ENCODE data around the gene ZNF280B. TPM values are rescaled to one million over a fixed set of nuclear protein-coding genes. Genes with fewer than 3 reads are reported as not detected.

ZNF280B gene
- total RNA-seq, result 1 to 10 TPM; 2.2 to 7.8 (median 3.7) TPM
- polyA plus RNA-seq, result 1 to 10 TPM in 2 of 3 donors, under 1 TPM in 1; 0.81 to 7.0 (median 1.4) TPM
- long read RNA-seq, donor 1, partial matches to known transcripts, result 0 of 1 reads
- long read RNA-seq, donor 1, other reads (novel, unspliced or antisense), result 0 of 1 reads
- long read RNA-seq, donor 2, full-length matches to known transcripts, result 1 of 1 reads
- long read RNA-seq, donor 2, partial matches to known transcripts, result 0 of 1 reads
- long read RNA-seq, donor 2, other reads (novel, unspliced or antisense), result 0 of 1 reads
- long read RNA-seq, donor 3, partial matches to known transcripts, result 0 of 1 reads
- long read RNA-seq, donor 3, other reads (novel, unspliced or antisense), result 0 of 1 reads
- long read RNA-seq, donor 4, full-length matches to known transcripts, result 2 of 7 reads
- long read RNA-seq, donor 4, partial matches to known transcripts, result 0 of 7 reads
- long read RNA-seq, donor 4, other reads (novel, unspliced or antisense), result 5 of 7 reads
- long read RNA-seq, donor 5, partial matches to known transcripts, result 0 of 1 reads
- long read RNA-seq, donor 5, other reads (novel, unspliced or antisense), result 1 of 1 reads
- long read RNA-seq, donor 6, partial matches to known transcripts, result 0 of 4 reads
- long read RNA-seq, donor 6, other reads (novel, unspliced or antisense), result 4 of 4 reads
- long read RNA-seq, donor 7, partial matches to known transcripts, result 0 of 1 reads
- long read RNA-seq, donor 7, other reads (novel, unspliced or antisense), result 0 of 1 reads
- long read RNA-seq, donor 8, full-length matches to known transcripts, result 1 of 1 reads
- long read RNA-seq, donor 8, partial matches to known transcripts, result 0 of 1 reads
- long read RNA-seq, donor 8, other reads (novel, unspliced or antisense), result 0 of 1 reads
- long read RNA-seq, donor 9, full-length matches to known transcripts, result 2 of 2 reads
- long read RNA-seq, donor 9, partial matches to known transcripts, result 0 of 2 reads
- long read RNA-seq, donor 9, other reads (novel, unspliced or antisense), result 0 of 2 reads
- long read RNA-seq, donor 10, full-length matches to known transcripts, result 1 of 1 reads
- long read RNA-seq, donor 10, partial matches to known transcripts, result 0 of 1 reads
- long read RNA-seq, donor 10, other reads (novel, unspliced or antisense), result 0 of 1 reads

- Histone ChIP-seq H3K4me1 (replicated peaks in 1 of 2) (no peaks in the 10 kb centered on the region), H3K9me3 (replicated peaks in 1 of 3) (no peaks in the 10 kb centered on the region), H3K27ac (peak within 1 kb of the TSS in 2 of 5 donors; percentile 17 to 54), H3K4me3 (peak within 1 kb of the TSS in 3 of 4 donors; percentile 7 to 69 (median 65)), H3K27me3 (no peaks in the 10 kb centered on the region), H3K36me3 (replicated peaks in 1 of 2) (no peaks in the 10 kb centered on the region)
- TF ChIP-seq, protein P1, sequence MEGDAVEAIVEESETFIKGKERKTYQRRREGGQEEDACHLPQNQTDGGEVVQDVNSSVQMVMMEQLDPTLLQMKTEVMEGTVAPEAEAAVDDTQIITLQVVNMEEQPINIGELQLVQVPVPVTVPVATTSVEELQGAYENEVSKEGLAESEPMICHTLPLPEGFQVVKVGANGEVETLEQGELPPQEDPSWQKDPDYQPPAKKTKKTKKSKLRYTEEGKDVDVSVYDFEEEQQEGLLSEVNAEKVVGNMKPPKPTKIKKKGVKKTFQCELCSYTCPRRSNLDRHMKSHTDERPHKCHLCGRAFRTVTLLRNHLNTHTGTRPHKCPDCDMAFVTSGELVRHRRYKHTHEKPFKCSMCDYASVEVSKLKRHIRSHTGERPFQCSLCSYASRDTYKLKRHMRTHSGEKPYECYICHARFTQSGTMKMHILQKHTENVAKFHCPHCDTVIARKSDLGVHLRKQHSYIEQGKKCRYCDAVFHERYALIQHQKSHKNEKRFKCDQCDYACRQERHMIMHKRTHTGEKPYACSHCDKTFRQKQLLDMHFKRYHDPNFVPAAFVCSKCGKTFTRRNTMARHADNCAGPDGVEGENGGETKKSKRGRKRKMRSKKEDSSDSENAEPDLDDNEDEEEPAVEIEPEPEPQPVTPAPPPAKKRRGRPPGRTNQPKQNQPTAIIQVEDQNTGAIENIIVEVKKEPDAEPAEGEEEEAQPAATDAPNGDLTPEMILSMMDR (IDR thresholded peaks at IDR 0.05), result peak; percentile 35 to 70 (median 54)
- TF ChIP-seq POLR2A (IDR thresholded peaks at IDR 0.05), result peak; percentile 29 to 72
- intact Hi-C loops (cut with DNase I), result no loop called here
- 3% methylated on average over 19 to 72 of the region's 72 CpGs for WGBS, 4 donors
- DNase-seq, result peak; percentile 71 to 88 (median 81)
These were observed at the start of gene ZNF280B for GRCh38 chr22:22508274-22509176. TSS of gene ZNF280B (minus strand) at chr22:22508742. CDS start at chr22:22489398, 19,344 bp downstream.

DNA sequence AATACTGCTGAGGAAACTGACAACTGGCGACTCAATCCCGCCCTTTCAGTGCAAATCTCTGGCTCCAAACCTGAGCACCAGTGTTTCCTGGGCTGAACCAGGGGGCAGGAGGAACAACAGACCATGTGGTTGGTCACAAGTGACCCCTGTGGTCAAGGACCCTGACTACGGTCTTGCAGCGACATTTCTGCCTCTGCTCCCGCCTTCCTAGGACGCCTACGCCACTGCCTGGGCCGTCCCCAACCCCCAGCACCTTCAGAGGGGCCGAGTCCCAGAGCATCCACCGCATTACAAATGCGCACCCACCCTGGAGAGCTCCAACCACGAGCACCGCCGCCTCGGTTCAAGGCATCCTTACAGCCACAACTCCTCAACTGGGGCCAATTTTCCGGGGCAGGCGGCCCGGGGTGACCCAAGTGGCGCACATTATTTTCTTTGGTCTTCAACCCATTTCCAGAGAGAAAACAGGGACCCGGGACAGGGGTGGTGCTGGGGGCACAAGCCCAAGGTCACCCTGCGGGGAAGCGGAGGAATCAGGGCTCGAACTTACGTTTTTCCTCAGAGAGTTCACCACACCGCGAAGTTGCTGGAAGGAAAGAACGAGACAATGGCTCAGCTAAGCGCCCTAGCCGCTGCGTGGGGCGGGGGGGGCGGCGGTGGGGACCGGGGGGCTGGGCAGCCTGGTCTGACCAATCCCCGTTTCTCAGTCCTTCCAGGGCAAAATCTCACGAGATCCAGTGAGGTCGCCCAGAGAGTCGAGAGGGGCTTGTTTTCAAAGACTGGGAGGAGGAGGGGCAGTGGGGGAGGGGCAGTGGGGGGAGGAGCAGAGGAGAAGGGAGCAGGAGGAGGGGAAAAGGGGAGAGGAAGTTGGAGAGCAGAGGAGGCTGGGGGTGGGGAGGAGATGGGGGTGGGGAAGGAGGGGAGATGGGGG, 48.7 kb upstream of the ZNF280B start:
- intact Hi-C loops (cut with DNase I), result no loop called here
- H3K27ac ChIP-seq, result no peak overlapping the region
- H3K4me3 ChIP-seq, result no peak overlapping the region
- no peak for DNase-seq
- H3K27me3 ChIP-seq, result no peaks in the 10 kb centered on the region
- WGBS, 4 donors, result 90 to 94% (median 92%) methylated on average over 20 to 38 of the region's 38 CpGs
- no peaks in the 10 kb centered on the region for H3K36me3 ChIP-seq (replicated peaks in 1 of 2)
- H3K4me1 ChIP-seq (replicated peaks in 1 of 2), result peaks cover 0 to 10% of the 10 kb centered on the region in 2 donors
- TF ChIP-seq, protein P1 (IDR thresholded peaks at IDR 0.05), result no peak
- TF ChIP-seq POLR2A (IDR thresholded peaks at IDR 0.05), result no peak
- H3K9me3 ChIP-seq (replicated peaks in 1 of 3), result no peaks in the 10 kb centered on the region

GRCh38 chr22:22556578-22556977, 48.0 kb upstream of the ZNF280B start:
- TF ChIP-seq, protein P1 (IDR thresholded peaks at IDR 0.05), result no peak
- TF ChIP-seq POLR2A (IDR thresholded peaks at IDR 0.05), result no peak
- Histone ChIP-seq H3K9me3 (replicated peaks in 1 of 3) (no peaks in the 10 kb centered on the region), H3K4me1 (replicated peaks in 1 of 2) (peaks cover 0 to 10% of the 10 kb centered on the region in 2 donors), H3K36me3 (replicated peaks in 1 of 2) (no peaks in the 10 kb centered on the region), H3K27ac (no peak overlapping the region), H3K27me3 (no peaks in the 10 kb centered on the region), H3K4me3 (no peak overlapping the region)
- DNase-seq, result no peak
- 93 to 95% (median 94%) methylated on average over 14 of the region's 14 CpGs for WGBS, 4 donors
- intact Hi-C loops (cut with DNase I), result no loop called here

Measured in adrenal gland (tissue), 19 donors.